KMS-11 (cell line): ENCODE data around the gene TPD52L1.

Source experiments
- H2AFZ ChIP-seq: fragments of 200-600 bp; sonication (generic); 2 replicates; pipeline ENCODE4 v1.6.1; 2016; ENCODE audit warnings: antibody characterized with exemption, mixed run types, low read depth
- H3K27ac ChIP-seq: fragments of 200-600 bp; sonication (generic); 2 replicates; pipeline ENCODE4 v1.6.1; 2016; ENCODE audit warnings: mild to moderate bottlenecking, mixed run types
- H3K27me3 ChIP-seq: fragments of 200-600 bp; sonication (generic); 2 replicates; pipeline ENCODE4 v1.6.1; 2017; ENCODE audit warnings: mild to moderate bottlenecking, low read depth, mixed run types, moderate library complexity; ENCODE audit not compliant: insufficient read depth
- H3K36me3 ChIP-seq: fragments of 200-600 bp; sonication (generic); 2 replicates; pipeline ENCODE4 v1.6.1; 2017; ENCODE audit warnings: mild to moderate bottlenecking, mixed run types; ENCODE audit not compliant: insufficient read depth
- H3K4me1 ChIP-seq: fragments of 200-600 bp; sonication (generic); 2 replicates; pipeline ENCODE4 v1.6.1; 2016; ENCODE audit warnings: mild to moderate bottlenecking, low read depth, mixed run types; ENCODE audit not compliant: poor library complexity, severe bottlenecking
- H3K4me2 ChIP-seq: fragments of 200-600 bp; sonication (generic); 2 replicates; pipeline ENCODE4 v1.7.0; 2016; ENCODE audit warnings: mild to moderate bottlenecking, mixed run types
- H3K4me3 ChIP-seq: fragments of 200-600 bp; sonication (generic); IDR thresholded peaks from 2 replicates; pipeline ENCODE4 v1.6.1; 2017; ENCODE audit warnings: low read depth, low read length, mixed read lengths; ENCODE audit not compliant: insufficient read depth
- H3K79me2 ChIP-seq: fragments of 200-600 bp; sonication (generic); 2 replicates; pipeline ENCODE4 v1.6.1; 2016; ENCODE audit warnings: low read depth, mixed run types; ENCODE audit not compliant: insufficient read depth
- H3K9ac ChIP-seq: fragments of 200-600 bp; sonication (generic); 2 replicates; pipeline ENCODE4 v1.6.1; 2016; ENCODE audit warnings: mild to moderate bottlenecking, mixed run types
- H4K20me1 ChIP-seq: fragments of 200-600 bp; sonication (generic); 2 replicates; pipeline ENCODE4 v1.6.1; 2016; ENCODE audit warnings: mild to moderate bottlenecking, mixed run types; ENCODE audit not compliant: insufficient read depth
- CTCF ChIP-seq: fragments of 200-600 bp; sonication (generic); conservative IDR thresholded peaks from 2 replicates; pipeline ENCODE4 v1.6.1; 2017; ENCODE audit warnings: low read depth, mild to moderate bottlenecking, antibody characterized with exemption, low read length, moderate library complexity, mixed read lengths

The TPD52L1 gene

GRCh38 chr6:125245109-125245508, 91.5 kb downstream of the TPD52L1 start:
- Histone ChIP-seq H3K4me1 (no peaks in the 10 kb centered on the region), H3K9ac (no peak overlapping the region), H4K20me1 (no peaks in the 10 kb centered on the region), H3K79me2 (no peaks in the 10 kb centered on the region), H3K27ac (no peak overlapping the region), H3K4me2 (no peak overlapping the region), H2AFZ (no peak overlapping the region), H3K36me3 (no peaks in the 10 kb centered on the region), H3K4me3 (no peak overlapping the region), H3K27me3 (no peaks in the 10 kb centered on the region)
- TF ChIP-seq CTCF, result no peak

GRCh38 chr6:125245523-125246264, 92.1 kb downstream of the TPD52L1 start:
- no peak overlapping the region for H3K27ac ChIP-seq
- no peaks in the 10 kb centered on the region for H3K27me3 ChIP-seq
- no peak overlapping the region for H3K9ac ChIP-seq
- H3K79me2 ChIP-seq, result no peaks in the 10 kb centered on the region
- H3K4me2 ChIP-seq, result no peak overlapping the region
- H3K4me3 ChIP-seq, result no peak overlapping the region
- no peaks in the 10 kb centered on the region for H4K20me1 ChIP-seq
- H3K36me3 ChIP-seq, result no peaks in the 10 kb centered on the region
- H3K4me1 ChIP-seq, result no peaks in the 10 kb centered on the region
- no peak for TF ChIP-seq CTCF
- H2AFZ ChIP-seq, result no peak overlapping the region

- H4K20me1 ChIP-seq, result no peaks in the 10 kb centered on the region
- no peaks in the 10 kb centered on the region for H3K27me3 ChIP-seq
- H3K4me2 ChIP-seq, result no peak overlapping the region
- no peaks in the 10 kb centered on the region for H3K4me1 ChIP-seq
- H3K9ac ChIP-seq, result no peak overlapping the region
- H3K79me2 ChIP-seq, result no peaks in the 10 kb centered on the region
- H2AFZ ChIP-seq, result no peak overlapping the region
- TF ChIP-seq CTCF, result no peak
- H3K36me3 ChIP-seq, result no peaks in the 10 kb centered on the region
- no peak overlapping the region for H3K27ac ChIP-seq
- H3K4me3 ChIP-seq, result no peak overlapping the region
Observed at GRCh38 chr6:125246566-125246965, 93.0 kb downstream of the TPD52L1 start.

GRCh38 chr6:125248136-125248535, 94.6 kb downstream of the TPD52L1 start:
- H4K20me1 ChIP-seq, result no peaks in the 10 kb centered on the region
- no peaks in the 10 kb centered on the region for H3K79me2 ChIP-seq
- no peak overlapping the region for H3K27ac ChIP-seq
- no peak overlapping the region for H2AFZ ChIP-seq
- no peaks in the 10 kb centered on the region for H3K27me3 ChIP-seq
- no peak overlapping the region for H3K4me3 ChIP-seq
- TF ChIP-seq CTCF, result no peak
- no peaks in the 10 kb centered on the region for H3K36me3 ChIP-seq
- H3K9ac ChIP-seq, result no peak overlapping the region
- no peak overlapping the region for H3K4me2 ChIP-seq
- no peaks in the 10 kb centered on the region for H3K4me1 ChIP-seq
